Liver (tissue), 9 donors: ENCODE measurements around the gene RIMBP3B. TPM values are rescaled to one million over a fixed set of nuclear protein-coding genes. Genes with fewer than 3 reads are reported as not detected.
"Not testable (repeated sequence)": the region's sequence is repeated elsewhere in the genome, so short reads cannot be mapped to it uniquely, and the experiment has no call there.

ENCODE experiments used
- DNase-seq: peaks from one replicate; pipeline ENCODE4 v3.0.0-alpha.2; 2017; ENCODE audit warnings: low spot score
- H3K27ac ChIP-seq, 2 donors: one replicate each; pipeline ENCODE4 v1.7.0; 2013; ENCODE audit warnings: inconsistent platforms in 2 of 2, low read length in 2 of 2, control low read depth in 1 of 2, low read depth in 1 of 2, mild to moderate bottlenecking in 1 of 2
- H3K27me3 ChIP-seq, 4 donors: one replicate each; pipeline versions ENCODE4 v1.6.1 to v1.7.0; 2013; ENCODE audit warnings: low read length in 3 of 4, inconsistent platforms in 1 of 4, mild to moderate bottlenecking in 1 of 4, moderate library complexity in 1 of 4; ENCODE audit not compliant: control insufficient read depth in 4 of 4, insufficient read depth in 4 of 4
- H3K36me3 ChIP-seq, 4 donors: one replicate each; pipeline versions ENCODE4 v1.6.1 to v1.7.0; 2013; ENCODE audit warnings: low read length in 3 of 4, mild to moderate bottlenecking in 3 of 4, low read depth in 1 of 4, moderate library complexity in 1 of 4; ENCODE audit not compliant: control insufficient read depth in 4 of 4, insufficient read depth in 3 of 4
- H3K4me1 ChIP-seq, 4 donors: one replicate each; pipeline versions ENCODE4 v1.6.1 to v1.7.0; 2013; ENCODE audit warnings: low read length in 3 of 4, mild to moderate bottlenecking in 3 of 4, moderate library complexity in 1 of 4; ENCODE audit not compliant: control insufficient read depth in 4 of 4, insufficient read depth in 4 of 4
- H3K4me3 ChIP-seq, 3 donors: one replicate each; pipeline versions ENCODE4 v1.6.1 to v1.7.0; 2013; ENCODE audit warnings: low read length in 3 of 3, control low read depth in 1 of 3, low read depth in 1 of 3, mild to moderate bottlenecking in 1 of 3
- H3K9ac ChIP-seq, 2 donors: one replicate each; pipeline ENCODE4 v1.7.0; 2013; ENCODE audit warnings: low read length in 2 of 2, mild to moderate bottlenecking in 2 of 2, moderate library complexity in 2 of 2, control low read depth in 1 of 2, low read depth in 1 of 2
- H3K9me3 ChIP-seq, 4 donors: one replicate each; pipeline versions ENCODE4 v1.6.1 to v1.7.0; 2013; ENCODE audit warnings: low read length in 3 of 4; ENCODE audit not compliant: control insufficient read depth in 4 of 4
- WGBS: extraction: QIAGEN DNeasy Blood & Tissue Kit; methylation state at CpG from one replicate; pipeline ENCODE4 v1.1.7; 2013; 5-methylcytosine and 5-hydroxymethylcytosine counted together
- polyA plus RNA-seq, 2 donors: library from polyadenylated mRNA; stranded (reverse) in 1 of 2; unstranded in 1 of 2; fragments of 200-250 nt in 1 of 2; fragments of >200 nt in 1 of 2; fragmentation: Nextera tagmentation in 1 of 2; extraction: Ambion mirVana in 1 of 2; gene quantifications; one replicate each; pipeline versions ENCODE4 v1.2.1 to v1.2.3, GENCODE V29; 2013 to 2015
- total RNA-seq, 2 donors: library from RNA; depleted of rRNA; stranded (reverse); fragments of >200 nt; gene quantifications; one replicate each; pipeline ENCODE4 v1.2.3, GENCODE V29; 2014
- donor health status: healthy.
- donor health status: healthy.
- donor health status: healthy.
- donor health status: healthy.
- donor health status: healthy.

The RIMBP3B gene, protein sequence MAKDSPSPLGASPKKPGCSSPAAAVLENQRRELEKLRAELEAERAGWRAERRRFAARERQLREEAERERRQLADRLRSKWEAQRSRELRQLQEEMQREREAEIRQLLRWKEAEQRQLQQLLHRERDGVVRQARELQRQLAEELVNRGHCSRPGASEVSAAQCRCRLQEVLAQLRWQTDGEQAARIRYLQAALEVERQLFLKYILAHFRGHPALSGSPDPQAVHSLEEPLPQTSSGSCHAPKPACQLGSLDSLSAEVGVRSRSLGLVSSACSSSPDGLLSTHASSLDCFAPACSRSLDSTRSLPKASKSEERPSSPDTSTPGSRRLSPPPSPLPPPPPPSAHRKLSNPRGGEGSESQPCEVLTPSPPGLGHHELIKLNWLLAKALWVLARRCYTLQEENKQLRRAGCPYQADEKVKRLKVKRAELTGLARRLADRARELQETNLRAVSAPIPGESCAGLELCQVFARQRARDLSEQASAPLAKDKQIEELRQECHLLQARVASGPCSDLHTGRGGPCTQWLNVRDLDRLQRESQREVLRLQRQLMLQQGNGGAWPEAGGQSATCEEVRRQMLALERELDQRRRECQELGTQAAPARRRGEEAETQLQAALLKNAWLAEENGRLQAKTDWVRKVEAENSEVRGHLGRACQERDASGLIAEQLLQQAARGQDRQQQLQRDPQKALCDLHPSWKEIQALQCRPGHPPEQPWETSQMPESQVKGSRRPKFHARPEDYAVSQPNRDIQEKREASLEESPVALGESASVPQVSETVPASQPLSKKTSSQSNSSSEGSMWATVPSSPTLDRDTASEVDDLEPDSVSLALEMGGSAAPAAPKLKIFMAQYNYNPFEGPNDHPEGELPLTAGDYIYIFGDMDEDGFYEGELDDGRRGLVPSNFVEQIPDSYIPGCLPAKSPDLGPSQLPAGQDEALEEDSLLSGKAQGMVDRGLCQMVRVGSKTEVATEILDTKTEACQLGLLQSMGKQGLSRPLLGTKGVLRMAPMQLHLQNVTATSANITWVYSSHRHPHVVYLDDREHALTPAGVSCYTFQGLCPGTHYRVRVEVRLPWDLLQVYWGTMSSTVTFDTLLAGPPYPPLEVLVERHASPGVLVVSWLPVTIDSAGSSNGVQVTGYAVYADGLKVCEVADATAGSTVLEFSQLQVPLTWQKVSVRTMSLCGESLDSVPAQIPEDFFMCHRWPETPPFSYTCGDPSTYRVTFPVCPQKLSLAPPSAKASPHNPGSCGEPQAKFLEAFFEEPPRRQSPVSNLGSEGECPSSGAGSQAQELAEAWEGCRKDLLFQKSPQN (N-terminal part only)
- under 1 TPM in 1 of 2 donors, not detected in 1; under 0.01 TPM for total RNA-seq
- polyA plus RNA-seq = under 1 TPM in 1 of 2 donors, not detected in 1; 0.01 TPM

- H3K36me3 ChIP-seq, H3K4me3 ChIP-seq, H3K27me3 ChIP-seq, DNase-seq, H3K9me3 ChIP-seq, H3K4me1 ChIP-seq, H3K27ac ChIP-seq, H3K9ac ChIP-seq: not testable (repeated sequence)
- WGBS = no CpG with 5 or more reads among the region's 91 CpGs
Measured at GRCh38 chr22:21383701-21384467, at the start of gene RIMBP3B. Gene RIMBP3B, plus strand, starts transcription at chr22:21383751. Its CDS starts 108 bp downstream, at chr22:21383859.

DNA sequence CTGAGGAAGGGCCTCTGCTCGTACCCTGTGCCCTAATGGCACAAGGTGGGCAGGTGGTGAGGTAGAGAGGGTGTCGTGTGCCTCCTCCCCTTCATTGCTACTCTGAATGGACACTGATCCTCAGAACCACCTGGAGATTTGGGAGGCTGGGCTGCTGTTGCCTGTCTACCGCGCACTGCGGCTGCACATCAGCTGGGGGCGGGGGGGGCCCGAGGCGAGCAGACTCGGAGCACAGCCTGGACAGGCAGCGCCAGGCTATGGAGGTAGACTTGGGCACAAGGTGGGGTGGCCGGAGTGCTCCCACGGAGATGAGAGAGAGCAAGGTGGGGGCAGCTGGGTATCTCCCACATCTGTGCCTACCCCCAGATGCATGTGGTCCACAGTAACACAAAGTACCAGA lies 26.0 kb upstream of the RIMBP3B start:
- not testable (repeated sequence) for H3K9me3 ChIP-seq, H3K9ac ChIP-seq, H3K36me3 ChIP-seq, H3K27me3 ChIP-seq, H3K4me1 ChIP-seq, H3K4me3 ChIP-seq, DNase-seq, H3K27ac ChIP-seq
- whole genome bisulfite sequencing = 93% methylated on average over 11 of the region's 12 CpGs

DNA sequence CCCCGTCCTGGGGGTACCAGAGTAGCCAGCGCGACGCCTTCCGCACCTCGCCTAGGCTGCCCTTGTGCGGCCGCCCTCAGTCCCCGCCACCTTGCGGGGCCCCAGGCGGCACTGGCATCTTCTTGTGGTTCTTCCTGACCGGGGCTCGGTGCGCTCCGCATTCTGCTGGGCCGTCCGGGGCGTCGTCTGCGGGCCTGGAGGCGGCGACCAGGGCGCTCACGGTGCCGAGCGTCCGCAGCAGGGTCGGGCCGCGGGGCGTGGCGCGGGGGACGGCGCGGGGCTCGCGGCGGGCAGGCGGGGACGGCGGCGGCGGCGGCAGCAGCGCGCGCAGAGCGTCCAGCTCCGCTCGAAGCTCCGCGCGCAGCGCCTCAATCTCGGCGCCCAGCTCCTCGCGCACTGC lies 23.0 kb upstream of the RIMBP3B start:
- H3K9me3 ChIP-seq, DNase-seq, H3K4me3 ChIP-seq, H3K36me3 ChIP-seq, H3K27me3 ChIP-seq, H3K4me1 ChIP-seq, H3K27ac ChIP-seq, H3K9ac ChIP-seq: not testable (repeated sequence)
- WGBS = 2% methylated on average over 31 of the region's 59 CpGs

DNA sequence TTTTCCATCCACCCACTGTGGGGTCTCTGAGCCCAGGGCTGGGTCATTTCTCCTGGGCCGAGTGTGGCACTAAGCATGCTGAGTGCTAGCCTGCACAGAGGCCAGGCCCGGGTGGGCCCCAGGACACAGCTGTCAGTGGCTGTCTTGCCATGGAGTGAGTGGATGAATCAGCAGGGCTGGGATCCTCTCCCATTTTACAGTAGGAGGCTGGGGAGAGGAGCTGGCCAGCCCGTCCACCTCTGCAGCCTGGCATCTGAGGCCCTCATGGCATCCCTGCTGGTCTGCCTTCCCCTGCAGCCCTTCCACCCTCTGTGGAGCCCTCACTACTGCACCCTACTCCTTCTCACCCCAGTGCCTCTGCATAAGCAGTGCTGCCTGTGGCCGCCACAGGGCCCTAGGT lies 21.1 kb upstream of the RIMBP3B start:
- no CpG with 5 or more reads among the region's 4 CpGs for WGBS
- DNase-seq, H3K27me3 ChIP-seq, H3K9ac ChIP-seq, H3K9me3 ChIP-seq, H3K27ac ChIP-seq, H3K36me3 ChIP-seq, H3K4me3 ChIP-seq, H3K4me1 ChIP-seq: not testable (repeated sequence)

- DNase-seq, H3K9ac ChIP-seq, H3K36me3 ChIP-seq, H3K9me3 ChIP-seq, H3K27me3 ChIP-seq, H3K27ac ChIP-seq, H3K4me1 ChIP-seq, H3K4me3 ChIP-seq: not testable (repeated sequence)
- WGBS = 39% methylated on average over 3 of the region's 5 CpGs
Measured at GRCh38 chr22:21363061-21363460, 20.5 kb upstream of the RIMBP3B start.

- H3K9ac ChIP-seq, H3K36me3 ChIP-seq, H3K4me3 ChIP-seq, H3K9me3 ChIP-seq, H3K4me1 ChIP-seq, DNase-seq, H3K27me3 ChIP-seq, H3K27ac ChIP-seq: not testable (repeated sequence)
- 72% methylated on average over 8 of the region's 11 CpGs for WGBS
Measured at GRCh38 chr22:21363803-21364202, 19.7 kb upstream of the RIMBP3B start.

DNA sequence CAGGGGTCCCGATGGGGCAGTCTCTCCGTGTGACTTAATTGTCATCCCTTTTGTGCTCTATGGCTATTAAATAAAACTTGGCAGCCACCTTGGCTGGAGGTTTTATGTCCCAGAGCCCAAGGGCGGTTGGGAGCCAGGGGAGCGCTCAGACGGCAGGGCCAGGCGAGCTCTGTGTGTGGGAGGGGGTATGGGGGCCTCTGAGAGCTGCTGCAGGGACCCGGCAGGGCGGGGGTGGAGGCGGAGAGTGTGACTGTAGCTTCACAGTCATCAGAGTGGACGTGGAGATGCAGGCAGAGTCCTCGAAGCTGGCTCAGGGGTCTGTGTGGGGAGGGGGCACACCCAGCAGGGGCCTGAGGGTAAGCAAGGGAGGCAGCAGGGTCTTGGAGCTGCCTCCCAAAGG lies 19.2 kb upstream of the RIMBP3B start:
- not testable (repeated sequence) for H3K27ac ChIP-seq, H3K9ac ChIP-seq, H3K9me3 ChIP-seq, H3K27me3 ChIP-seq, H3K36me3 ChIP-seq, H3K4me1 ChIP-seq, H3K4me3 ChIP-seq, DNase-seq
- no CpG with 5 or more reads among the region's 11 CpGs for WGBS
